Skeletal muscle tissue (tissue), 4 donors: ENCODE results near the gene DDX31. TPM values are rescaled to one million over a fixed set of nuclear protein-coding genes. Genes with fewer than 3 reads are reported as not detected.

Source experiments
- H3K27ac ChIP-seq: one replicate; pipeline ENCODE4 v1.7.0; 2013; ENCODE audit warnings: mild to moderate bottlenecking, low read depth, low read length, inconsistent platforms
- H3K27me3 ChIP-seq, 3 donors: one replicate each; pipeline ENCODE4 v1.7.0; 2013; ENCODE audit warnings: low read length in 3 of 3; ENCODE audit not compliant: control insufficient read depth in 3 of 3, insufficient read depth in 3 of 3
- H3K36me3 ChIP-seq, 3 donors: one replicate each; pipeline ENCODE4 v1.7.0; 2013; ENCODE audit warnings: low read length in 3 of 3; ENCODE audit not compliant: control insufficient read depth in 3 of 3, insufficient read depth in 3 of 3
- H3K4me1 ChIP-seq, 3 donors: one replicate each; pipeline ENCODE4 v1.7.0; 2013; ENCODE audit warnings: low read length in 3 of 3, mild to moderate bottlenecking in 3 of 3; ENCODE audit not compliant: control insufficient read depth in 3 of 3, insufficient read depth in 3 of 3
- H3K4me3 ChIP-seq, 3 donors: one replicate each; pipeline ENCODE4 v1.7.0; 2013; ENCODE audit warnings: low read length in 3 of 3
- H3K9ac ChIP-seq, 3 donors: one replicate each; pipeline ENCODE4 v1.7.0; 2013; ENCODE audit warnings: low read length in 3 of 3, mild to moderate bottlenecking in 3 of 3, moderate library complexity in 2 of 3, low read depth in 1 of 3
- H3K9me3 ChIP-seq, 3 donors: one replicate each; pipeline ENCODE4 v1.7.0; 2013; ENCODE audit warnings: low read length in 3 of 3; ENCODE audit not compliant: control insufficient read depth in 3 of 3
- total RNA-seq: library from RNA; depleted of rRNA; stranded (reverse); fragments of >200 nt; gene quantifications from one replicate; pipeline ENCODE4 v1.2.3, GENCODE V29; 2014
- donor health status: Osteomylitis.

DDX31 gene
- total RNA-seq, 1 donor from 2014 or later = 6.3 TPM

GRCh38 chr9:132557159-132557558 lies 112.6 kb downstream of the DDX31 start:
- Histone ChIP-seq H3K4me1 (peaks cover 7 to 20% (median 15%) of the 10 kb centered on the region in 3 donors), H3K27me3 (peaks cover 20 to 47% (median 34%) of the 10 kb centered on the region in 3 donors), H3K36me3 (no peaks in the 10 kb centered on the region), H3K4me3 (no peak overlapping the region), H3K9ac (no peak overlapping the region), H3K9me3 (peaks cover 0 to 5% (median 2%) of the 10 kb centered on the region in 3 donors), H3K27ac (no peak overlapping the region)

GRCh38 chr9:132556714-132557113 lies 113.1 kb downstream of the DDX31 start:
- H3K4me1 ChIP-seq = peaks cover 5 to 18% (median 14%) of the 10 kb centered on the region in 3 donors
- H3K27ac ChIP-seq = no peak overlapping the region
- peaks cover 0 to 5% (median 2%) of the 10 kb centered on the region in 3 donors for H3K9me3 ChIP-seq
- no peak overlapping the region for H3K9ac ChIP-seq
- peaks cover 18 to 50% (median 36%) of the 10 kb centered on the region in 3 donors for H3K27me3 ChIP-seq
- no peaks in the 10 kb centered on the region for H3K36me3 ChIP-seq
- no peak overlapping the region for H3K4me3 ChIP-seq

- no peak overlapping the region for H3K4me3 ChIP-seq
- H3K27ac ChIP-seq = no peak overlapping the region
- no peak overlapping the region for H3K9ac ChIP-seq
- no peaks in the 10 kb centered on the region for H3K36me3 ChIP-seq
- H3K9me3 ChIP-seq = peaks cover 0 to 5% (median 2%) of the 10 kb centered on the region in 3 donors
- peaks cover 3 to 13% (median 11%) of the 10 kb centered on the region in 3 donors for H3K4me1 ChIP-seq
- H3K27me3 ChIP-seq = peaks cover 16 to 49% (median 34%) of the 10 kb centered on the region in 3 donors
Observed at GRCh38 chr9:132556235-132556634, 113.5 kb downstream of the DDX31 start.

GRCh38 chr9:132555528-132555927 lies 114.3 kb downstream of the DDX31 start:
- peaks cover 0 to 8% (median 4%) of the 10 kb centered on the region in 3 donors for H3K4me1 ChIP-seq
- H3K9me3 ChIP-seq = peaks cover 0 to 5% (median 2%) of the 10 kb centered on the region in 3 donors
- peaks cover 16 to 48% (median 40%) of the 10 kb centered on the region in 3 donors for H3K27me3 ChIP-seq
- no peak overlapping the region for H3K4me3 ChIP-seq
- H3K27ac ChIP-seq = no peak overlapping the region
- no peaks in the 10 kb centered on the region for H3K36me3 ChIP-seq
- H3K9ac ChIP-seq = no peak overlapping the region

- Histone ChIP-seq H3K4me3 (no peak overlapping the region), H3K27me3 (peaks cover 16 to 48% (median 42%) of the 10 kb centered on the region in 3 donors), H3K9ac (no peak overlapping the region), H3K36me3 (no peaks in the 10 kb centered on the region), H3K4me1 (peaks cover 0 to 2% (median 0%) of the 10 kb centered on the region in 3 donors), H3K27ac (no peak overlapping the region), H3K9me3 (peaks cover 0 to 5% (median 2%) of the 10 kb centered on the region in 3 donors)
Observed at GRCh38 chr9:132554755-132555154, 115.0 kb downstream of the DDX31 start.

- no peak overlapping the region for H3K9ac ChIP-seq
- H3K27me3 ChIP-seq = peaks cover 21 to 52% (median 47%) of the 10 kb centered on the region in 3 donors
- peaks cover 0 to 5% (median 2%) of the 10 kb centered on the region in 3 donors for H3K9me3 ChIP-seq
- no peak overlapping the region for H3K27ac ChIP-seq
- H3K4me3 ChIP-seq = no peak overlapping the region
- H3K4me1 ChIP-seq = no peaks in the 10 kb centered on the region
- no peaks in the 10 kb centered on the region for H3K36me3 ChIP-seq
Observed at GRCh38 chr9:132552041-132552440, 117.7 kb downstream of the DDX31 start.

- peaks cover 21 to 52% (median 47%) of the 10 kb centered on the region in 3 donors for H3K27me3 ChIP-seq
- H3K4me1 ChIP-seq = peaks cover 0 to 2% (median 0%) of the 10 kb centered on the region in 3 donors
- H3K36me3 ChIP-seq = no peaks in the 10 kb centered on the region
- H3K9me3 ChIP-seq = peaks cover 0 to 5% (median 2%) of the 10 kb centered on the region in 3 donors
- H3K9ac ChIP-seq = no peak overlapping the region
- H3K27ac ChIP-seq = no peak overlapping the region
- H3K4me3 ChIP-seq = no peak overlapping the region
Observed at GRCh38 chr9:132551556-132551955, 118.2 kb downstream of the DDX31 start.

GRCh38 chr9:132548751-132549640 lies 120.8 kb downstream of the DDX31 start:
- H3K27me3 ChIP-seq = peaks cover 26 to 60% (median 55%) of the 10 kb centered on the region in 3 donors
- H3K9me3 ChIP-seq = peaks cover 0 to 5% (median 2%) of the 10 kb centered on the region in 3 donors
- H3K4me1 ChIP-seq = peaks cover 0 to 5% (median 0%) of the 10 kb centered on the region in 3 donors
- H3K27ac ChIP-seq = no peak overlapping the region
- no peak overlapping the region for H3K9ac ChIP-seq
- H3K36me3 ChIP-seq = no peaks in the 10 kb centered on the region
- no peak overlapping the region for H3K4me3 ChIP-seq

GRCh38 chr9:132547976-132548730 lies 121.6 kb downstream of the DDX31 start:
- no peaks in the 10 kb centered on the region for H3K36me3 ChIP-seq
- H3K9me3 ChIP-seq = peaks cover 0 to 2% (median under 1%) of the 10 kb centered on the region in 3 donors
- H3K27me3 ChIP-seq = peaks cover 28 to 64% (median 61%) of the 10 kb centered on the region in 3 donors
- no peak overlapping the region for H3K4me3 ChIP-seq
- H3K4me1 ChIP-seq = peaks cover 0 to 5% (median 0%) of the 10 kb centered on the region in 3 donors
- no peak overlapping the region for H3K27ac ChIP-seq
- no peak overlapping the region for H3K9ac ChIP-seq
